Measurements from ENCODE around the gene PLD2.
"Not testable (repeated sequence)": the region's sequence is repeated elsewhere in the genome, so short reads cannot be mapped to it uniquely, and the experiment has no call there.

Gene PLD2

DNA sequence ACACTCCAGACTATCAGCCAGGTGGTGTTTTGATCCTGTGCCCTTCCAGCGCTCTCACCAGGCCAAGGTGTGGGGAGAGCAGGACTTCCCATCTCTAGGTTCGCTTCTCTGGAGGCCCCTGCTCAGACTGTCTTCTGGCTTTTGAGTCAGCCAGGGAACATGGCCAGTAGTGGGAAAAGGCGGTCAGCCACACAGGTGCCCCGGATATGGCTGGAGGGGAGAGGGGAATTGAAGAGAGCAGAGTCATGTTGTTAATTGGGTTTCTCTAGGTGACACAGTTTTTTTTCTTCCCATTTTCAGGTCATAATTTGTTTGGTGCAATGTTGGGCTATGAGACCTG lies 27.7 kb downstream of the PLD2 start:
- no peak for DNase-seq

DNA sequence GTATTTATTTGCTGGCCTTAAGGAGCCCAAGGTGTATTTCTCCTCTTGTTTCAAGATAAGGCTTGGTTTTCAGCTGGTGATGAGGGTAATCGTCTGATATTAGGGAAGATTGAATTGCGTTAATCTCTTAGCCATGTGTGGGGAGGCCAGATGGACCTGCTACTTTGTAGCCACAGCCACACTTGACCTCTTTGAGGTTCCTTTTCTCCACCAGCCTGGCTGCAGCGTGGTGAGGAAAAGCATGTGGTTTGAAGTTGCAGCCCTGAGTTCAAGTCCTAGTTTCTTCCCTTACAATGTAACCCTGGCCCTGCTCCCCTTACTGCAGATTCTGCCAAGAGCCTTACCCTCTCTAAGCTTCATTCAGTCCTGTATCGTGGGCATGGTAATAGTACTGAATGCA lies 29.3 kb downstream of the PLD2 start:
- DNase-seq = no peak

DNA sequence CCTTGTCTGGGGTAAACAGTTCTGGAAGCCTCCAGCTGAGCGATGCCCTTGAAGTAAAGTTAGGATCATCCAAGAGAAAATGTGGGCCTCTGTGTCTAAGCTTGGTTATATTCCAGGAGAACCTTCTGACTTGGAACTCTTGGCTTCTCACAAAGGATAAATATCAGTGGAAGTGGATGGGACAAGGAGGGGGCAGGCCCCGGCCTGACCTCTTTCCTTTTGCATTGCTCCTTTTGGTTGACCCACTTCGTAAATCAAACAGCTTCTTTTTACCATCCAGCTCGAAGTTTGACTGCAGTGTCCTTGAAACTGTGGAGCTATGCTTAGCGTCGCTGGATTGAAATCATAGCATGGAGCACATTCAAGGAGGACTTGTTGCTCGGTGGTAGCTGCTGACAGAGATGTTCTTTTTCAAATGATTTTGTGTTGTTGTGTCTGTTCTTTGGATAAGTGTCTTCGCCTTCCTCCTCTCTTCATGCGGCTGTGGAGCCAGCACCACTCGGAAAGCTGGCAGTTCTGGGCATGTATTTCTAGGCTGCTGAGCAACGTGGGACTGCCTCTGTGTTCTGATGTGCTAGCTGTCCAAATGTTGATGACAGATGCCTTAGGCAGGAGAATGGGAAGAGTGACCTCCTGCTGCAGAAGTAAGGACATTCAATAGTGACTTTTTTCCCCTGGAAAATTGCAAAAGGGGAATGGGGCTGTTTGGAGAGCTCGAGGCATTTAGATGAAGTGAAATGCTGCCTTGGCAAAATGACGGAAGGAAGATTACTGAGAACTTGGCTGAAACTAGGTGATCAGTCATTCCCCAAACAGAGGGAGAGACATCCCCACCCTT lies 30.7 kb downstream of the PLD2 start:
- DNase-seq = no peak

GRCh38 chr17:4838309-4838785 lies 31.4 kb downstream of the PLD2 start:
- no peak for DNase-seq

- DNase-seq = no peak
Measured at GRCh38 chr17:4839221-4839620, 32.3 kb downstream of the PLD2 start.

DNA sequence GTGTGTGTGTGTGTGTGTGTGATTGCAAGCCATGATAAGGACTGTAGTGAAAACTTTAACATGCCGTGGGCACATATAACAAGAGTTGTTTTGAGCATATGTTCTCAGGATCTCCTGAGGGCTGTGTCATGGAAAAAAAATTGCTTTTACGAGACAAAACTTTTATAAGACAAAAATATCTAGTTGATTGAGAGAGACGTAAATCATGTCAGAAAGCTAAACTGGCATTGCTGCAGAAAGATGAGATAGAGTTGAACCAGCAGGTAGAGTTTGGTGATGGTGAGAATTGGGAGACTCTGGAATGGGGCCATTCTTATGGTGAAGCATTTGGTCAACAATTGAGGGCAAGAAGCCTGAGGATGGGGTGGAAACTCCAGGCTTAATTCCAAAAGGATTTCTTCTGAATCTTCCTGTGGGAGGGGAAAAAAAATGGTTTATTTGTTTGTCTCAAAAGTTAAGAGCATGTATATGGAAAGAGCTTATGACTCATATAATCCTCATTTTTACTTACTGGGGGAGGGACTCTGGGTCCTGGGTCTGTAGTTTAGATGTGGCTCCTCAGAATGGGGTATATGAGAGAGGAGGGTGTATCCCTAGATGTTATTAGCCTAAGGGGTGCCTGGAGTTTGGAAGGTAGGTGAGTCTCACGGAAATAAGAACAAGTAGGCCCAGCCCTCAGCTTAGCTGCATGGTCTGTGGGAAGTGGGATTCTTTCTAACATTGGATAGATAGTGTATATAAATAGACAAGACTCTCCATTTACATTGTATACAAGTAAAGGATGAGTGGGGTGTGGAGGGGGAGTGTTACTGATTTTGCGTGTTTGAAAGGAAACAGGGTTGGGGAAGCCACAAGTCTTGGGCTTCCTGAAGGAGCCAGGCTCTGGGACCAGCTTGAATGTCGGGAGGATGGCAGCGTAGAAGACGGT lies 33.3 kb downstream of the PLD2 start:
- DNase-seq = no peak

- DNase-seq = no peak
Measured at GRCh38 chr17:4840893-4841242, 33.9 kb downstream of the PLD2 start.

GRCh38 chr17:4842376-4842775 lies 35.4 kb downstream of the PLD2 start:
- DNase-seq = no peak

GRCh38 chr17:4843321-4844000 lies 36.5 kb downstream of the PLD2 start:
- DNase-seq = no peak

- no peak for DNase-seq
Measured at GRCh38 chr17:4845118-4845517, 38.2 kb downstream of the PLD2 start.

GRCh38 chr17:4846635-4847390 lies 39.9 kb downstream of the PLD2 start:
- no peak for DNase-seq

DNA sequence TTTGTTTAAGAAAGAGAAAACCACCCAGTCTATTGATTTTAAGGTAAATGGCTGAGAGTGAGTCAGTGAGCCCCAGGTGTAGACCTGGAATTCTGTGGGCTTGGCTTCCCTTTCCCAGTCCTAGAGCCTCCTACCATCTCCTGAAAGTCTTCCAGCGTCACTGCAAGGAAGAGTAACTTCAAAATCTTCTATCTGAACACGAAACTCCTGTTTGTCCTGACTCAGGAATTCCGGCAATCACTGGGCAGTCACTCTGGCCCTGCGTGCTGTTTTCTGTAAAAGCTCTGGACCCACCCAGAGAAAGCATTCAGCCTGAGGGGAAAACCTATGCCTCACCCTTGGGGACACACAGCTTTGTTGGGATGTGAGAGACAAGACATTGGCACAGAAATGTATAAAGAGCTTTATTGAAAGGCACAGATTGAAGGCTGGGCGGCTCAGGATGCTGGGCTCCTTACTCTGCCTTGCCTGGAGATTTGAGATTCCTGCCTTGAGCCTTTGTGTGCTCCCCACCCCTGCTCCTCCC lies 42.1 kb downstream of the PLD2 start:
- no peak for DNase-seq

DNA sequence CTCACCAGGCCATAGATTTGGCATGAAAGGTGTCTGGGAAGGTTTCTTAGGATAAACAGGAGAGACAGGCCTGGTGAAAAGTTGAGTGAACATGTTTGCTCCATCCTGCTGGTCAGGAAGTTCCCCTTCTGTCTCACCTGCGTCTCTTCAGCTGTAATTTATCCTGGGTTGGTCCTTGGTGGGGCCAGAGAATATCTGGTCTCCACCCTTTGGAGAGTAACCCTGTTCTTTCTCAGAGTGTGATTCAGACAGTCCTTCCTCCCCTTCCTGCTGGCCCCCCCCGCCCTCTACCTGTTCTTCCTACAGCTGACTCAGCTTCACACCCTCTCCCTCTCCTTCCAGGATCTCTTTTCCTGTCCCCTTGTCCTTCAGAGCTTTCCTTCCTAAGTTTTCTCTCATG lies 43.3 kb downstream of the PLD2 start:
- no peak for DNase-seq

DNA sequence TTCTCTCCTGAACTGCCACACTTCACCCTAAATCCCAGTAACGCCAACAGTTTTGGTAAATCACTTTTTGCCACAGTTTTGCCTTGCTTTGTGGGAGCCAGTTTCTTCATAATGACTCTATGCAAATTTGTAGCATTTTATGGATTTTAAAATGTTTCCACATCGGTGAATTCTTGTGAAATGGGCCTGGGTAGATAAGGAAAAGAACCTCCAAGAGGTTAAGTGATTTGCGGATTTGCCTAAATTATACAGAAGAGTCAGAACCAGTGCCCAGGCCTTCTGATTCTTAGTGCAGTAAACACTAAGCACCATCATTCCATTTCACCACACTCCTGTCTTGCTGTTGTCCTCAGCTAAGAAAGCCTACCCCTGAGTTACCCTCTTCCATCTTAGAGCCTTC lies 44.1 kb downstream of the PLD2 start:
- no peak for DNase-seq

DNA sequence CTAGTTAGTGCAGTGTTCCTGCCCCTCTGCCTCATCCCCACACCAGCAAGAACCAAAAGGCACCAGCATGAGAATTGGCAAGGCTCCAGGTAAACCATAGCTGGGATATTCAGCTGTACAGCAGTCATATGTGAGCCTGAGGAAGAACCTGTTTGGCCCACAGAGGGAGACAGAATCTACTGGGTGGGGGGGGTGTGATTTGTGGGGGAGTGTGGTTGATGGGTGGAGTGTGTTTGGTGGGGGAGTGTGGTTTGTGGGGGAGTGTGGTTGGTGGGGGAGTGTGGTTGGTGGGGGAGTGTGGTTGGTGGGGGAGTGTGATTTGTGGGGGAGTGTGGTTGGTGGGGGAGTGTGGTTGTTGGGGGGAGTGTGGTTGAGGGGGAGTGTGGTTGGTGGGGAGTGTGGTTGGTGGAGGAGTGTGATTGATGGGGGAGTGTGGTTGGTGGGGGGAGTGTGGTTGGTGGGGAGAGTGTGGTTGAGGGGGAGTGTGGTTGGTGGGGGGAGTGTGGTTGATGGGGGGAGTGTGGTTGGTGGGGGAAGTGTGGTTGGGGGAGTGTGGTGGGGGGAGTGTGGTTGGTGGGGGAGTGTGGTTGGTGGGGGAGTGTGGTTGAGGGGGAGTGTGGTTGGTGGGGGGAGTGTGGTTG lies 45.7 kb downstream of the PLD2 start:
- no peak for DNase-seq

GRCh38 chr17:4853208-4853671 lies 46.3 kb downstream of the PLD2 start:
- no peak for DNase-seq

- no peak for DNase-seq
Measured at GRCh38 chr17:4854111-4854681, 47.2 kb downstream of the PLD2 start.

DNA sequence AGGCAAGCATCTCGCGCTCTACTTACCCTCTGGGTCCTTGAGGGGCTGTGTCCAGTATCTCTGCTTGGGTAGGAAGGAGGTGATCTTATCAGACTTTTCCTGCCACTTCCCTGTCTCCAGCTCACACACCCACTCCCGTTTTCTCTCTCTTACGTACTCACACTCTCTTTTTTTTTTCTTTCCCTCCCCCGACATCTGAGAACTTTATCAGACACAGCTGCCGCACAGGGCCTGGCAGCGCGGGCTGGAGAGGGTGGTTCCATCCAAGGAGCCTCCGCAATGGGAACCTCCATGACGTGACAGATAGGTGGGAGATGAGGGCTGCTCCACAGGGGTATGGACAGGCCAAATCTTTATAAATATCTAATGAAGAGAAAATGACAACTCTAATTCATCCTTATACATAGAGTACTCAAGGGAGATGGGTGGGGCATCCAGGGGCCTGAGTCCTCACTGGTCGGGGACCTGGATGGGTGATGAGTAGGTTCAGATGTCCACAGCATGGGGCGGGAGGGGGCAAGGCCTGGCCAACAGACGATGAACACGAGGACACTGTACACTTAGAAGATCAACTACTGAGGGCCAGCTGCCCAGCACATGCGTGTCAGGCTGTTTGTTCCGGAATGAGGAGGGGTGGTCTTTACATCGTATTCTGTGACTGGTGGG lies 49.5 kb downstream of the PLD2 start:
- DNase-seq = no peak

DNA sequence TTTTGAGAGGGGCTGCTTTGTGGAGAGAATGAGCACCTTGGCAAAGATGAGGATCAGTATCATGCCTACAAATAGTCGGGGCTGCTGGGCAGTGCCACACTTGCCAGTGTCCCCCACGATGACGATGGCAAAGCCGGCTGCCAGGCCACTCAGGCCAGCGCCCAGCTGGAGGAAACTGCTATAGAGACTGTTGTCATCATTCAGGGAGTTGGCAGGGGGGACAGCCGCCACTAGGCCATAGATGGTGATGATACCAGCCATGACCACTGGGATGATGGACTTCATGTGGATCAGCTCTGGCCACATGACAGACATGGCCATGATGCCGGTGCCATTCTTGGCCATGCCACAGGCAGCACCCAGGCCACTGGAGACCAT lies 50.0 kb downstream of the PLD2 start:
- no peak for DNase-seq

DNA sequence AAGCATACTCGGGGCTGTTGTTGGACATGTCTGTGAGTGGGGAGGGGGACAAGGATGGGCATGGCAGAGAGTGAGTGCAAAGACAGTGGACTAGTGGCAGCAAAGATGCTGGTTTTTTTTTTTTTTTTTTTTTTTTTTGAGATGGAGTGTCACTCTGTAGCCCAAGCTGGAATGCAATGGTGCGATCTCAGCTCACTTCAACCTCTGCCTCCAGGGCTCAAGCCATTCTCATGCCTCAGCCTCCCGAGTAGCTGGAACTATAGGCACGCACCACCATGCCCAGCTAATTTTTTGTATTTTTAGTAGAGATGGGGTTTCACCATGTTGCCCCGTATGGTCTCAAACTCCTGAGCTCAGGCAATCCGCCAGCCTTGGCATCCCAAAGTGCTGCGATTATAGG lies 50.4 kb downstream of the PLD2 start:
- not testable (repeated sequence) for DNase-seq

Measured in NCI-H2107 (cell line).